ENCODE data around the gene RERE.

DNA sequence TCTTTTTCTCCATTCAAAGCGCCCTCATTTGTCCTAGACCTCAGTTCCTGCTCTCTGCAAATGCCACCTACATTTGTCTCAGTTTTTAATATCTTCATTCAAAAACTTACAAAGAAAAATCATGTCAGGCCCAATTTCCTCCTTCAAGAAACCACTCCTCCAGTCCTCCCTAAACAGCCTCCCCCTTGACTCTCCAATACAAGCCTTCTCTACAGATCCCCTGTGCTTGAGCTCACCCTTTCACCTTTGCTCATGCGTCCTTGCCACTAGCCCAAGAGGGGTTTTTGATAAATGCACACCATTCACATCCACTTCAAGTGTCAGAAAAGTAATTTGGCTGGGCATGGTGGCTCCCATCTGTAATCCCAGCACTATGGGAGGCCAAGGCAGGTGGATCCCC, 140.6 kb downstream of the RERE start:
- no peak for TF ChIP-seq POLR2A (IDR thresholded peaks at IDR 0.05)
- TF ChIP-seq, protein P1, sequence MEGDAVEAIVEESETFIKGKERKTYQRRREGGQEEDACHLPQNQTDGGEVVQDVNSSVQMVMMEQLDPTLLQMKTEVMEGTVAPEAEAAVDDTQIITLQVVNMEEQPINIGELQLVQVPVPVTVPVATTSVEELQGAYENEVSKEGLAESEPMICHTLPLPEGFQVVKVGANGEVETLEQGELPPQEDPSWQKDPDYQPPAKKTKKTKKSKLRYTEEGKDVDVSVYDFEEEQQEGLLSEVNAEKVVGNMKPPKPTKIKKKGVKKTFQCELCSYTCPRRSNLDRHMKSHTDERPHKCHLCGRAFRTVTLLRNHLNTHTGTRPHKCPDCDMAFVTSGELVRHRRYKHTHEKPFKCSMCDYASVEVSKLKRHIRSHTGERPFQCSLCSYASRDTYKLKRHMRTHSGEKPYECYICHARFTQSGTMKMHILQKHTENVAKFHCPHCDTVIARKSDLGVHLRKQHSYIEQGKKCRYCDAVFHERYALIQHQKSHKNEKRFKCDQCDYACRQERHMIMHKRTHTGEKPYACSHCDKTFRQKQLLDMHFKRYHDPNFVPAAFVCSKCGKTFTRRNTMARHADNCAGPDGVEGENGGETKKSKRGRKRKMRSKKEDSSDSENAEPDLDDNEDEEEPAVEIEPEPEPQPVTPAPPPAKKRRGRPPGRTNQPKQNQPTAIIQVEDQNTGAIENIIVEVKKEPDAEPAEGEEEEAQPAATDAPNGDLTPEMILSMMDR (IDR thresholded peaks at IDR 0.05): no peak
